ENCODE results near the gene KDM4F.
A peak's percentile ranks its signal among the peaks of the same experiment; 100 is the strongest.

KDM4F gene

GRCh38 chr11:95058621-95059020 lies 9.4 kb downstream of the KDM4F start:
- Histone ChIP-seq H3K4me2 (ENCODE audit: low read length) (no peak overlapping the region), H3K9ac (no peak overlapping the region), H3K36me3 (ENCODE audit: control insufficient read depth, insufficient read depth, low read length) (no peaks in the 10 kb centered on the region), H3K79me2 (no peaks in the 10 kb centered on the region), H2AFZ (no peak overlapping the region), H3K27ac (no peak overlapping the region), H3K4me3 (ENCODE audit: low read depth, low read length) (no peak overlapping the region), H3K4me1 (no peaks in the 10 kb centered on the region), H3K27me3 (ENCODE audit: control insufficient read depth, insufficient read depth, low read length) (no peaks in the 10 kb centered on the region), H3K9me3 (ENCODE audit: control insufficient read depth, low read length) (no peaks in the 10 kb centered on the region)
- no peak for TF ChIP-seq CTCF (IDR thresholded peaks at IDR 0.05)

- Histone ChIP-seq H3K27me3 (ENCODE audit: control insufficient read depth, insufficient read depth, low read length) (no peaks in the 10 kb centered on the region), H3K9ac (no peak overlapping the region), H3K4me2 (ENCODE audit: low read length) (no peak overlapping the region), H3K9me3 (ENCODE audit: control insufficient read depth, low read length) (no peaks in the 10 kb centered on the region), H3K4me3 (ENCODE audit: low read depth, low read length) (no peak overlapping the region), H3K27ac (no peak overlapping the region), H3K36me3 (ENCODE audit: control insufficient read depth, insufficient read depth, low read length) (no peaks in the 10 kb centered on the region), H3K79me2 (no peaks in the 10 kb centered on the region), H3K4me1 (no peaks in the 10 kb centered on the region), H2AFZ (no peak overlapping the region)
- TF ChIP-seq CTCF (IDR thresholded peaks at IDR 0.05), result no peak
These were observed 9.8 kb downstream of the KDM4F start for GRCh38 chr11:95059046-95059445.

GRCh38 chr11:95065336-95065735 lies 16.1 kb downstream of the KDM4F start:
- no peak overlapping the region for H3K4me3 ChIP-seq (ENCODE audit: low read depth, low read length)
- H3K9me3 ChIP-seq (ENCODE audit: control insufficient read depth, low read length), result no peaks in the 10 kb centered on the region
- H3K27ac ChIP-seq, result no peak overlapping the region
- H3K36me3 ChIP-seq (ENCODE audit: control insufficient read depth, insufficient read depth, low read length), result no peaks in the 10 kb centered on the region
- H3K4me1 ChIP-seq, result no peaks in the 10 kb centered on the region
- TF ChIP-seq CTCF (IDR thresholded peaks at IDR 0.05), result no peak
- H3K4me2 ChIP-seq (ENCODE audit: low read length), result no peak overlapping the region
- no peak overlapping the region for H2AFZ ChIP-seq
- H3K9ac ChIP-seq, result no peak overlapping the region
- no peaks in the 10 kb centered on the region for H3K79me2 ChIP-seq
- H3K27me3 ChIP-seq (ENCODE audit: control insufficient read depth, insufficient read depth, low read length), result no peaks in the 10 kb centered on the region

- no peak for TF ChIP-seq CTCF (IDR thresholded peaks at IDR 0.05)
- Histone ChIP-seq H3K27me3 (ENCODE audit: control insufficient read depth, insufficient read depth, low read length) (no peaks in the 10 kb centered on the region), H3K27ac (peak within 1 kb of the TSS; percentile 97), H3K36me3 (ENCODE audit: control insufficient read depth, insufficient read depth, low read length) (no peaks in the 10 kb centered on the region), H3K4me3 (ENCODE audit: low read depth, low read length) (peak within 1 kb of the TSS; percentile 90), H2AFZ (peak within 1 kb of the TSS; percentile 93), H3K4me2 (ENCODE audit: low read length) (peak within 1 kb of the TSS; percentile 83), H3K4me1 (no peaks in the 10 kb centered on the region), H3K9ac (peak within 1 kb of the TSS; percentile 76), H3K79me2 (no peaks in the 10 kb centered on the region), H3K9me3 (ENCODE audit: control insufficient read depth, low read length) (no peaks in the 10 kb centered on the region)
These were observed 17.5 kb downstream of the KDM4F start, which contains the start of gene SRSF8 for GRCh38 chr11:95066716-95067038. Gene SRSF8 (plus strand): TSS chr11:95066919. CDS start chr11:95067227, 308 bp downstream.

GRCh38 chr11:95067039-95067840 lies 18.0 kb downstream of the KDM4F start:
- TF ChIP-seq CTCF (IDR thresholded peaks at IDR 0.05), result peak; percentile 42
- peak overlapping the region; percentile 76 for H3K9ac ChIP-seq
- no peaks in the 10 kb centered on the region for H3K36me3 ChIP-seq (ENCODE audit: control insufficient read depth, insufficient read depth, low read length)
- peak overlapping the region; percentile 83 for H3K4me2 ChIP-seq (ENCODE audit: low read length)
- peak overlapping the region; percentile 90 for H3K4me3 ChIP-seq (ENCODE audit: low read depth, low read length)
- no peaks in the 10 kb centered on the region for H3K79me2 ChIP-seq
- no peaks in the 10 kb centered on the region for H3K9me3 ChIP-seq (ENCODE audit: control insufficient read depth, low read length)
- H3K4me1 ChIP-seq, result no peaks in the 10 kb centered on the region
- H3K27ac ChIP-seq, result peak overlapping the region; percentile 97
- H3K27me3 ChIP-seq (ENCODE audit: control insufficient read depth, insufficient read depth, low read length), result no peaks in the 10 kb centered on the region
- peak overlapping the region; percentile 93 for H2AFZ ChIP-seq

Data from parathyroid adenoma (tissue), 2 donors.